Breast epithelium (tissue), 3 donors: ENCODE results near the gene SLC16A5.

Experiments used
- POLR2A ChIP-seq: fragments of 450-650 bp; IDR thresholded peaks from one replicate; pipeline ENCODE4 v1.6.1; 2016; ENCODE audit warnings: antibody characterized with exemption, mild to moderate bottlenecking, moderate library complexity
- POLR2AphosphoS5 ChIP-seq, 3 donors: sonication (generic); formaldehyde crosslinking; IDR thresholded peaks; one replicate each; pipeline ENCODE4 v1.6.1; 2017; ENCODE audit warnings: antibody characterized with exemption in 3 of 3
- TF ChIP-seq, protein P1 (sequence below), 3 donors: fragments of 450-650 bp; IDR thresholded peaks; one replicate each; pipeline ENCODE4 v1.5.1; 2016 to 2017; ENCODE audit warnings: antibody characterized with exemption in 3 of 3, mild to moderate bottlenecking in 3 of 3, moderate library complexity in 3 of 3

DNA sequence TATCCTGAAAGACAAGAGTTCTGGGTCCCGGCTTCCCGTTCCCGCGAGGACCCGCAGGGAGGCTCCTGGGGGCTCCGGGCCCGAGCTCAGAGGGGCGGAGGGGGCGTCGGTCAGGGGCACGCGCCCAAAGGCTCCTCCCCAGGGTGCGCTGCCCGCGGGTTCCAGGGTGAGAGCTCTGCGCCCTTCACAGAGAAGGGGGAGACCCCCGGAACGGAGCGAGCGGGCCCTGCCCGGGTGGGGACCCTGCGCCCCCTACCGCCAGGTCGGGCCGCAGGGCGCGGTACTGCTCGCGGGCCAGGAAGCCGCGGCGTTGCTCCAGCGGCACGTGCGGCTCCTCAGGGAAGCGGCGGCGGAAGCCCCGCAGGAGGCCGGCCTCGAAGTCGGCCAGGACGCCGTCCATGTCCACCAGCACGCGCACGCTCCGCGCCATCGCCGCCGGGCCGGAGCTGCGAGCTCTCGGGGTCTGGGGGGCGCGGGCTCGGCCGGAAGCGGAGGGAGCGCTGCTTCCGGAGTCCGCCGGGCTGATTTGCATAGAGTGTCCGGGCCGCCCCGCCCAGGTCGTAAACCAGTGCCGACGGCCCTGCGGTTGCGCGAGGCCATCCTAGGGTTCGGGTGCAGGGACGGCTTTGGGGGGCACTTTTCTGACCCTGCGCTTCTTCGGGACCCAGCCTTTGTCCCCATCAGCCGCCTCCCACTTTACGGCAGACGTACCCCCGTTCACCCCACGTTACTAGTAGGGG is 43.7 kb downstream of the SLC16A5 start, which contains the start of gene NT5C:
- TF ChIP-seq, protein P1, sequence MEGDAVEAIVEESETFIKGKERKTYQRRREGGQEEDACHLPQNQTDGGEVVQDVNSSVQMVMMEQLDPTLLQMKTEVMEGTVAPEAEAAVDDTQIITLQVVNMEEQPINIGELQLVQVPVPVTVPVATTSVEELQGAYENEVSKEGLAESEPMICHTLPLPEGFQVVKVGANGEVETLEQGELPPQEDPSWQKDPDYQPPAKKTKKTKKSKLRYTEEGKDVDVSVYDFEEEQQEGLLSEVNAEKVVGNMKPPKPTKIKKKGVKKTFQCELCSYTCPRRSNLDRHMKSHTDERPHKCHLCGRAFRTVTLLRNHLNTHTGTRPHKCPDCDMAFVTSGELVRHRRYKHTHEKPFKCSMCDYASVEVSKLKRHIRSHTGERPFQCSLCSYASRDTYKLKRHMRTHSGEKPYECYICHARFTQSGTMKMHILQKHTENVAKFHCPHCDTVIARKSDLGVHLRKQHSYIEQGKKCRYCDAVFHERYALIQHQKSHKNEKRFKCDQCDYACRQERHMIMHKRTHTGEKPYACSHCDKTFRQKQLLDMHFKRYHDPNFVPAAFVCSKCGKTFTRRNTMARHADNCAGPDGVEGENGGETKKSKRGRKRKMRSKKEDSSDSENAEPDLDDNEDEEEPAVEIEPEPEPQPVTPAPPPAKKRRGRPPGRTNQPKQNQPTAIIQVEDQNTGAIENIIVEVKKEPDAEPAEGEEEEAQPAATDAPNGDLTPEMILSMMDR (IDR thresholded peaks at IDR 0.05) = peak in 2 of 3 donors; percentile 7 to 48
- no peak for TF ChIP-seq POLR2A
- TF ChIP-seq POLR2AphosphoS5 (IDR thresholded peaks at IDR 0.05) = peak; percentile 58 to 67 (median 60)
